HuH-7.5 (cell line): ENCODE measurements around the gene NINL.
"Not testable (repeated sequence)": the region's sequence is repeated elsewhere in the genome, so short reads cannot be mapped to it uniquely, and the experiment has no call there.

ENCODE experiments used
- DNase-seq: peaks from one replicate; pipeline ENCODE4 v3.0.0; 2011; ENCODE audit warnings: low spot score

The NINL gene

GRCh38 chr20:25552977-25553376, 32.4 kb downstream of the NINL start:
- DNase-seq = no peak

DNA sequence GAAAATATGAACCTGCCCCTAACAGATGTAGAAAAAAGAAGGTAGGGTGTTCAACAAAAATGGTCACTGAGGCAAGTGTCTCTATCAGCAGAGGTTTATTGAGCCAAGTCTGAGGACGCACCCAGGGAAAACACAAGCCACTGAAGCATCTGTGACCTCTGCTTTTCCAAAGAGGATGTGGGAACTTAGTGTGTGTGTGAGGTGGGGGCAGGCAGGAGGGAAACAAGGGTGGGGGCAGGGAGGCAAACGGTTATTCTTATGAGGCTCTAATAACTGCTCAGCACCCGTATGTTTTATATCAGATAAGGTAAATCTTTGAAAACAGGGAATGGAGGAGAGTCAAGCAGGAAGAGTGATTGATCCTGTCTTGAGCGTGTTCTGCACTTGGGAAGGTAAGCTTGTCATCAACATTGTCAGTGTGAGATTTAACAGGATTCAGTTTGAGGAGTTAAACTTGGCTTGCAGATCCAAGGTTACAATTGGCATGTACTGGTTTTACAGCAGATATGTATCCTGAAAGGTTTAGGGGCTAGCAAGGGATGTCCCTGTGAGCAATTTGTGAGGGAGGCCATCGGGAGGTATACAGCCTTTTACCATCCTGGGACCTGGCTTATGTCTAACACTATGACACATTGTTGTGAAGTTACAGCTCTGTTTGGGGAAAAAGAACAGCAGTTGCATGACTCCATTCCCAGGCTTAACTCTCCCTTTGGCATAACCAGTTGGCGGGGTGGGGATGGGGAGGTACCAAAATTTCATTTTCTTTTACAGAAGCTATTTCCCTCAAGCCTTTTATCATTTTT, 33.7 kb downstream of the NINL start:
- DNase-seq = no peak

DNA sequence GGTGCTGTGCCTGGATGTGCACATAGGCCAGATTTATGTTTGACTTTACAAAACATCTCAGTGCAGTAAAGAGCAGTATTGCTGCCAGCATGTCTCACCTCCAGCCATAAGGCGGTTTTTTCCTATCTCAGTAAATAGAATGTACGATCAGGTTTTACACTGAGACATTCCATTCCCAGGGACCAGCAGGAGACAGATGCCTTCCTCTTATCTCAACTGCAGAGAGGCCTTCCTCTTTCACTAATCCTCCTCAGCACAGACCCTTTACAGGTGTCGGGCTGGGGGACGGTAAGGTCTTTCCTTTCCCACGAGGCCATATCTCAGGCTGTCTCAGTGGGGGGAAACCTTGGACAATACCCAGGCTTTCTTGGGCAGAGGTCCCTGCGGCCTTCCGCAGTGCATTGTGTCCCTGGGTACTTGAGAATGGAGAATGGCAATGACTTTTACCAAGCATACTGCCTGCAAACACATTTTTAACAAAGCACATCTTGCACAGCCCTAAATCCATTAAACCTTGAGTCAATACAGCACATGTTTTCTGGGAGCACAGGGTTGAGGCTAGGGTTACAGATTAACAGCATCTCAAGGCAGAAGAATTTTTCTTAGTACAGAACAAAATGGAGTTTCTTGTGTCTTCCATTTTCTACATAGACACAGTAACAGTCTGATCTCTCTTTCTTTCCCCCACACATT, 34.5 kb downstream of the NINL start:
- not testable (repeated sequence) for DNase-seq

DNA sequence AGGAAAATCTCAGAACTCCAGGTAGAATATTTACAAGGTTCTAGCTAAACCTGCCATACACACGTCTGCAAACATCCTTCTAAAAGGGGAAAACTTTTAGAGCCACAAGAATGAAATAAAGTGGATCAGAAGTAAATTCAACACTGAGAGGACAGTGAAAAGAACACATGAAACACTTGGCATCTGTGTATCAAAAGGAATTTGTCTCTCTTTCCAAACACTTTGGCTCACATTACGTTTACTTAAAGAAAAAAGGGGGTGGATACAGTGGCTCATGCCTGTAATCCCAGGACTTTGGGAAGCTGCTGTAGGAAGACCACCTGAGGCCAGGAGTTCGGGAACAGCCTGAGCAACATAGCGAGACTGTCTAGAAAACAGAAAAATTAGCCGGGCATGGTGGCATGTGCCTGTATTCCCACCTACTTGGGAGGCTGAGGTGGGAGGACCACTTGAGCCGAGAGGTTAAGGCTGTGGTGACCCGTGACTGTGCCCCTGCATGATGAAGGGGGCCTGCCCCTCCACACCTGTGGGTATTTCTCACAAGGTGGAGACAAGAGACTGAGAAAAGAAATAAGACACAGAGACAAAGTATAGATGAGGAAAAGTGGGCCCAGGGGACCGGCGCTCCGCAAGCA, 35.4 kb downstream of the NINL start:
- DNase-seq = no peak

DNA sequence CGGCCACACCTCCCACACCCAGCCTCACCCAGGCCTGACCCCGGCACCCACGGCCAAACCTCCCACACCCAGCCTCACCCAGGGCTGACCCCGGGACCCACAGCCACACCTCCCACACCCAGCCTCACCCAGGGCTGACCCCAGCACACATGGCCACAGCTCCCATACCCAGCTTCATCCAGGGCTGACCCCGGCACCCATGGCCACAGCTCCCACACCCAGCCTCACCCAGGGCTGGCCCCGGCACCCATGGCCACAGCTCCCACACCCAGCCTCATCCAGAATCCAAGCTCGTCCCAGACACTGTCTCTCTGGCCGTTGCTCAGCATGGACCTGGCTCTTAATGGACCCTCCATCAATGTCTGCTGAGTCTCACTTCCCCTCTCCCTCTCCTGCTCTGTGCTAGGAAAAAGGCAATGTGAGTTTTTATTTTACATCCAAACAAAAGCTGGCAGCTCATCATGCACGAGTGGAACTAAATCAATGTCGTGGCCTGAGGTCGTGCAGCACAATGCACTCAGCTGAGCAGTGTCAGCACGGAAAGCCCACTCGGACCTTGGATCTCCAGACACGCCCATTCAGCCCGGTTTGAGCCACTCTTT, 36.1 kb downstream of the NINL start:
- DNase-seq = no peak

DNA sequence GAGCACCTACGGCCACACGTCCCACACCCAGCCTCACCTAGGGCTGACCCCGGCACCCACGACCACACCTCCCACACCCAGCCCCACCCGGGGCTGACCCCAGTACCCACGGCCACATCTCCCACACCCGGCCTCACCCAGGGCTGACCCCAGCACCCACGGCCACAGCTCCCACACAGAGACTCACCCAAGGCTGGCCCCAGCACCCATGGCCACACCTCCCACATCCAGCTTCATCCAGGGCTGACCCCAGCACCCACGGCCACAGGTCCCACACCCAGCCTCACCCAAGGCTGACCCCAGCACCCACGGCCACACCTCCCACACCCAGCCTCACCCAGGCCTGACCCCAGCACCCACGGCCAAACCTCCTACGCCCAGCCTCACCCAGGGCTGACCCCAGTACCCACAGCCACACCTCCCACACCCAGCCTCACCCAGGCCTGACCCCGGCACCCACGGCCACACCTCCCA, 36.7 kb downstream of the NINL start:
- no peak for DNase-seq

DNA sequence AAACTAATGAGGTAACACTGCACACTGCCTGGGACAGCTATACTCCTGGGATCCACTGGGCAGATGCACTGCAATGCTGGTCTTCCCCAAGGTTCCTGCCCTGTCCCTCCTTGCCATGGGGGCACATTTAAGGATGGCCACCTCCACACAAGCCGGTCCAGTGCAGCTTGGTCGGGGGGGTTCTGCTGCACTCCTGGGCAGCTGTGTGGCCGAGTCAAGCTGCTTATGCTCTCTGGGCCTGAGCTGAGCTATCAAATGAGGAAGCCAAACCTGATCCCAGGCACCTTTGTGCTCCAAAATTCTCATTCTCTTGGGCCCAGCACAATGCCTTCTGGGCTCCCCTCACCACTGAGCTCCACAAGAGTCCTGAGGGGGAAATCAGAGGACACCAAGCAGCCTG, 37.3 kb downstream of the NINL start:
- no peak for DNase-seq

DNA sequence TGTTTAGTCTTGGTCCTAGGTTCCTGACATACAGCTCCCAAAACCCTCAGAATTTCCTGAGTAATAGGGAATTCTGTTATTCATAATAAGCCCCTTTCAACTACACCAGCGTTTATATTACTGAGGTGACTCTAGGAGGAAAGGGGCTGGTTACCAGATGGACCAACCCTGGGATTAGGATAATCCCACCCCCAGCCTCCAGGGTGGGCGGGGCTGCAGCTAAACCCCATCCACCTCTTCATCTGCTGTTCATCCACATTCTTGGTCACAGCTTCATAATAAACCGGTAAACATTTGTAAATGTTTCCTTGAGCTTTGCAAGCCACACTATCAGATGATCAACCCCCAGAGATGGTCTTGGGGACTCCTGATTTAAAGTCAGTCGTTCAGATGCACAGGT, 38.3 kb downstream of the NINL start:
- no peak for DNase-seq

DNA sequence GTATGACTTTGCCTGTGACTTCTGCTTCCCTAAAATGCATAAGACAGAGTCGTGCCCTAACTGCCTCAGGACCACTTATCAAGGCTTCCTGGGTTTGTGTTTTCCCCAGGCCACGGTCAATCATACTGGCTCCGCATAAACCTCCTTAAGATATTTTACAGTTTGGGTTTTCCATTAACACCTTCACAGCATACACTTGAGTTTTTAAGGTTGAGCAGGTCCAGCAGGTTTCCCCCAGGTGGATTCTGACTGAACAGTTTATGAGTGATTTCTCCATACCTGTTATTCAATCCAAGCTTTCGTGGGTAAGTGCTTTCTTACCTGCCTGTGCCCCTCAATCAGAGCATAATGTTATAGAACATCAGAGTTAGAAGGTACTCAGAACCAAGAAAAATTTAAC, 39.3 kb downstream of the NINL start:
- DNase-seq = no peak

- no peak for DNase-seq
Observed at GRCh38 chr20:25545171-25545570, 40.2 kb downstream of the NINL start.

DNA sequence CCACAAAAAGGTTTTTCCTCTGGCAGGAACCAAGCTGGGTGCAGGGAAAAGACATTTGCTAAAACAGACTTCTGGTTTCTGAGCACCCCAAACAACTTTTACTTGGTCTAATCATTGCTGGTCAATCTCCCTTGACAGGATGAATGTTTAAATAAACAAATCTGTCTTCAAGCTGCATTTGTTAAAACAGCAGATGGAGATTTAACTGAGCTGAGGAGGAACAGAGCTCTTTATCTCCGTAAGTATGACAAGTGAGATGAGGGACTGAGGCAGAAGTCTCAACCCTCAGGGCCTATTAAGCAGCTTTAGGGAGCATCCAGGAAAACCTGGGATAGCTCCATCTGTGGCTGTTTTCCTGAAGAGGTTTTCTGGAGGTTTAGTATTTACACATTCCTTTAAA, 40.6 kb downstream of the NINL start:
- DNase-seq = no peak

DNA sequence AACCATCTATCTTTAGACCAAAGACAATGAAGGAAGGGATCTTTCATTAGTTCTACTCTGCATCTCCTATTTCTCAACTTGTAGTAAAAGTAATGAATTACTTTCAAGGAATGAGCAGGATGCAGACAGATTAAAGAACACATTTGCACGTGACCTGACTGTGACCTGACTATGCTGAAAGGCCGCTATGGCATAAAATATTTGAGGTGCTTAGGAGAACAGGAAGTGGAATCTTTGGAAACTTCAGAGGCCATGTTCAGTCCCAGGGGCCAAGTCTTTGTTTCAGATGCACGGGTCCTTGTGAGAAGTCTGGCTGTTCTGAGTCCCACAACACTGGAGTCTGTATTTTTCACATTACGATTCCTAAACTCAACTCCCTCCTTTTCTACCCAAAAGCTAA, 41.0 kb downstream of the NINL start:
- no peak for DNase-seq

DNA sequence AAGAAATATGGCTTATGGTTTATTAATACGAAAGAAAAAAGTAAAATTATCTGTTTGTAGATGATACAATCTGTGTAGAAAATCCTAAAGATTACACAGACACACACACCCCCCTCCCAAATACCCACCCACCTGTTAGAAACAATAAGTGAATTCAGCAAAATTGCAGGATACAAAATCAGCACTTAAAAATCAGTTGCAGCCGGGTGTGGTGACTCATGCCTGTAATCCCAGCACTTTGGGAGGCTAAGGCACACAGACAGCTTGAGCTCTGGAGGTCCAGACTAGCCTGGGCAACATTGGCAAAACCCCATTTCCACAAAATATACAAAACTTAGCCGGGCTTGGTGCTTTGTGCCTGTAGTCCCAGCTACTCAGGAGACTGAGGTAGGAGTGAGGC, 42.3 kb downstream of the NINL start:
- DNase-seq = no peak

DNA sequence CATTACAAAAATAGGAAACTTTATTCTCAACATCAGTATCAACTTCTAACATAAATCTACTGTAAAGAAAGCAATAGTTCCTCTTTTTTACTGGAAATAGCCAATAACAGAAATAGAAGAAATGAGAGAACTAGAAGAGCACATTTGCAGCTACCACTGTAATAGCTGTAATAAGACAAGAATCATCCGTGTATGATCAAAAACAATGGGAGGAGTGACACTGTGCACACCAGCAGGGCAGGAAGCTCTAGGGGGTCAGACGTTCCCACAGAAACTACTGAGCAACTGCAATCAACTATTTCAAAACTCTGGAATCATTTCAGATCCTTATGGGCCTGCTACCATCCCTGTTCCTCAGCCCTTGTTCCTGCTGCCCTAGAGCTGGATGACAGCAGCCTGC, 43.7 kb downstream of the NINL start:
- DNase-seq = no peak

- DNase-seq = no peak
Observed at GRCh38 chr20:25539742-25540672, 45.3 kb downstream of the NINL start.

- DNase-seq = peak; percentile 42
Observed at GRCh38 chr20:25538838-25539665, 46.3 kb downstream of the NINL start.

- no peak for DNase-seq
Observed at GRCh38 chr20:25537890-25538289, 47.4 kb downstream of the NINL start.

DNA sequence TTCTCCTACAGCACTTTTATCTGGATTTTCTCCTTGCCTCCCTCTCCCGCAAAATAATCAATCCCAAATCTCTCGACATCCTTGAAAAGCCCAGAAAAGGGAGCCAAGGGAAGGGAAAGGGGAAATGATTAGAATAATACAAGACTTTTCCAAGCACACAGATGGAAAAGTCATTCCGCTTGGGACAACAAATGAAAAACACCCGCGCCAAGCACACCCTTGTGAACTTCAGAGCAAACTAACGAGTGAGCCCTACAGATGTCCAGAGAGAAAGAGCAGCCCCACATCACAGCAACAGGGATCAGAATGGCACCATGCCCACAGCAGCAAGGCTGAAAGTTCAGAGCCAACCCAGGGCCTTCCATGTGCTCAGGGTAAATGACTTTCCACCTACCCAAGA, 49.6 kb downstream of the NINL start:
- DNase-seq = no peak

DNA sequence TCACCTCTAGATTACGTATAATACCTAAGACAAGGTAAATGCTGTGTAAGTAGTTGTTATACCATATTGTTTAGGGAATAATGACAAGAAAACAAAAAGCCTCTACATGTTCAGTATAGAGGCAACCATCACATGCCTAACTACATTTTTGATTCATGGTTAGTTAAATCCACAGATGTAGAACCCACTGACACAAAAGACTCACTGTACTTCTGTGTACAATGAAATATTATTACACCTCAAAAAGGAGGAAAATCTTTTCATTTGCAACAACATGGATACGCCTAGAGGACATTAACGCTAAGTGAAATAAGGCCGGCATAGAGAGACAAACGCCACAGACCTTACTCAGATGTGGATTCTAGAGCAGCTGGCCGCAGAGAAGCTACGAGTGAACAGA, 50.5 kb downstream of the NINL start:
- DNase-seq = no peak

DNA sequence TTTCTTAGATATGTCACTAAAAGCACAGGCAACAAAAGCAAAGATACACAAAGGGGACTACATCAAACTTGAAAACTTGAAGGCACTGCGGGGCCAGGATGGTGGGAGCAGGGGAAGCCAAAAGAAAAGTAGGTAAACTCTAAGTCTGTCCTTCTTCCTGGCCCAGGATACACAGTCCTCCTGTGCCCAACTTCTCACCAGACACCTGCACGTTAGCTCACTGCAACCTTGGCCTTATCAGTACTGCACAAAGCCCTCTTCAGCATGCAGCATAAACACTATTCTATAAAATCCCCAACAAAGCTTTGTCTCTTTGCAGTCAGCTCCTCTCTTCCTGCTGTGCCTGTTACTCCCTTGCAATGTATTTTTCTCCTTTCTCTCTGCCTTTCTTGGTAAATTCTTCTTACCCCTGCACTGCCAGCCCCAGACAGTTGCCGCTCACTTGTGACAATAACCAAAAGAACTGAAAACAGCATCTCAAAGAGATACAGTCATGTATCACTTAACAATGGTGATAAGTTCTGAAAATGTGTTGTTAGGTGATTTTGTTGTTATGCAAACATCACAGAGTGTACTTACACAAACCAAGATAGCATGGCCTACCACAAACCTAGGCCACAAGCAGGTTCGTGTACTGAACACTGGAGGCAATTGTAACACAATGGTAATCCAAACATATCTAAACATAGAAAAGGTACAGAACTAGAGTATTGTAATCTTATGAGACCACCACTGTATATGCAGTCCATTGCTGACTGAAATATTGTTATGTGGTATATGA, 51.2 kb downstream of the NINL start:
- DNase-seq = no peak
